Measurements from ENCODE around the gene SLC6A17. TPM values are rescaled to one million over a fixed set of nuclear protein-coding genes. Genes with fewer than 3 reads are reported as not detected.

Gene SLC6A17
- total RNA-seq, 1 donor from 2014 or later, result not detected

GRCh38 chr1:110215621-110216515, 65.6 kb downstream of the SLC6A17 start:
- ATAC-seq (no peak), DNase-seq (ENCODE audit: low spot score) (no peak)

DNA sequence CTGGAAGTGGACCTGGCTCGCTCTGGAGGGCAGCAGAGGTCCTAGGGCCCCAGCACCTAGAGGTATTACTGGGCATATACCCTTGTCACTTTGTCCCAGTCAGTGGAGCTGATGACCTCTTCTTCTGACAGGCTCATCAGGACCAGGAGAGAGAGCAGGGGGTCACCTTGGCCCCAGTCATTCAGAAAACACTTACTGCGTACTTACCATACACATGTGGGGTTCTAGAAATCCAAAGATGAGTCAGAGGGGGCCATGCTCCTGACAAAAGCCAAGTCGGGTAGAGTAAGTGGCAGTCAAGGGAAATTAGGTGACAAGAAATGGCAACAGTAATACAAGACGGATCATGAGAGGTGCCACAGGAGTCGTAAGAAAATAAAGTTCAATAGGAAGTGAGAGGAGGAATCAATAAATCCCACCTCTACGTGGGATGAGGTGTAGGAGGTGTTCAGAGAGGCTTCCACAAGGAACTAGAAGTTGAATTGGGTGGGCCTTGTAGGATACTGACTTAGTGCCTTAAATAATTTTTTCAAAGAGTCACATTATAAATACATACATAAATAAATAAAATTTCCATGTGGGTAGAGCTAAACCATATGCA, 66.7 kb downstream of the SLC6A17 start:
- DNase-seq (ENCODE audit: low spot score) (no peak), ATAC-seq (no peak)

DNA sequence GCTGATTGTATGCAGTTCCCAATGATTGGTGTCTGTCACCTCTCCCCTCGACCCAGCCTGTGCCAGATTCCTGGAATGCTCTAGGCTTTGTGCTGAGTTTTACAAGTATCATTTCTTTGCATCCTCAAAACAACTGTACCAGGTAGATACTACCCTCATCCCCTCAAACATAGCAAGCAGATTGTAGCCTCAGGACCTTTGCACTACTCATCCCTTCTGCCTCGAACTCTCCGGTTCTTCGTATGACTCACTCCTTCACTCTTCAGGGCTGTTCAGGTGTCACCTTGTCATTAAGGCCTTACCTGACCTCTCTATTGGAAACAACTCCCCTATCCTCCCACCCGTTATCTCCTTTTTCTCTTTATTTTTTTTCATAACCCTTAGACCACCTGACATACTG, 67.8 kb downstream of the SLC6A17 start:
- no peak for ATAC-seq
- no peak for DNase-seq (ENCODE audit: low spot score)

- no peak for DNase-seq (ENCODE audit: low spot score)
- ATAC-seq, result no peak
These were observed 68.4 kb downstream of the SLC6A17 start for GRCh38 chr1:110218739-110219138.

- peak; percentile 51 for ATAC-seq
- DNase-seq (ENCODE audit: low spot score), result no peak
These were observed 70.0 kb downstream of the SLC6A17 start for GRCh38 chr1:110220324-110220723.

- DNase-seq (ENCODE audit: low spot score) (no peak), ATAC-seq (no peak)
These were observed 70.8 kb downstream of the SLC6A17 start for GRCh38 chr1:110221119-110221518.

DNA sequence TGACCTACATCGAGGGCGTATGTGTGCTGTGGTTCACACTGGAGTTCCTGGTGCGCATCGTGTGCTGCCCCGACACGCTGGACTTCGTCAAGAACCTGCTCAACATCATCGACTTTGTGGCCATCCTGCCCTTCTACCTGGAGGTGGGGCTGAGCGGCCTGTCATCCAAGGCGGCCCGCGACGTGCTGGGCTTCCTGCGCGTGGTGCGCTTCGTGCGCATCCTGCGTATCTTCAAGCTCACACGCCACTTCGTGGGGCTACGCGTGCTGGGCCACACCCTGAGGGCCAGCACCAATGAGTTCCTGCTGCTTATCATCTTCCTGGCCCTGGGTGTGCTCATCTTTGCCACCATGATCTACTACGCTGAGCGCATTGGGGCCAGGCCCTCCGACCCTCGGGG, 72.8 kb downstream of the SLC6A17 start:
- no peak for DNase-seq (ENCODE audit: low spot score)
- ATAC-seq, result no peak

DNA sequence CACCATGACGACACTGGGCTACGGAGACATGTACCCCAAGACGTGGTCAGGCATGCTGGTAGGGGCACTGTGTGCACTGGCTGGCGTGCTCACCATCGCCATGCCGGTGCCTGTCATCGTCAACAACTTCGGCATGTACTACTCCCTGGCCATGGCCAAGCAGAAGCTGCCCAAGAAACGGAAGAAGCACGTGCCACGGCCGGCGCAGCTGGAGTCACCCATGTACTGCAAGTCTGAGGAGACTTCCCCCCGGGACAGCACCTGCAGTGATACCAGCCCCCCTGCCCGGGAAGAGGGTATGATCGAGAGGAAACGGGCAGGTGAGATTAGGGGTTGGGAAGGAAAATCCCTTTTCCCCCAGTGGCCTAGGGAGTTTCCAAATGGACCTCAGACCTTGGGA, 73.3 kb downstream of the SLC6A17 start:
- ATAC-seq (no peak), DNase-seq (ENCODE audit: low spot score) (no peak)

DNA sequence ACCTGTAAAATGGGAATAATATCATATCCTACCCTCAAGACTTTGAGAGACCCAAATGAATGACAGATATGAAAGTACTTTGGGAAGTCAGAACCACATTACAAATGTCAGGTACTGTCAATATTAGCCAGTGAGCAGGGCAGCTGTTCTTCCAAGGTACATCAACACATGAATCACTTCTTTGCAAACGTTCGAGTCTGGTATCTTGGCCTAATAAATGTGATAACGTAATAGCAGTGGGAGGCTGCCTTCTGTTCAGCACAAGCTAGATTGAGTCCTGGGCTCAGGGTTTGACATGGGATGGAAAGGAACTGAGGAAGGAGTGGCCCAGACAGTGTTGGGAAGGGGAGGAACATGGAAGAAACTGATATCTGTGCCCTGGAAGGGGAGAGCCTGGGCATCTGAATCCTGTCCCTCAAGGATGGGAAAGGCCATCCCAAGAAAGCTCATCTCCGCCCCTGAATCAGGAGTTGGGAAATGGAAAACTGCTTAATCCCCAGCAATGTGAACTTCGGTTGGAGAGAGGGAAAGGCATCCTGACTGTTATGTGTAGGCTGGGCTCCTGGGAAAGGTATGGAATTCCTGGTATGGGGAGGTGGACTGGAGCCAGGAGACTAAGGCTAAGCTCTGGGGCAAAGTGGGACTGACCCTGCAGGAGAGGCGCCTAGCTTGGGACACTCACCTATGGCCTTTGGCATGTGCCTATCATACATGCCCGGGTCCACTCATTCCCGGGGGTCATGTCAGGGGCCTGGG, 74.1 kb downstream of the SLC6A17 start:
- DNase-seq (ENCODE audit: low spot score), result no peak

GRCh38 chr1:110225212-110225611, 74.9 kb downstream of the SLC6A17 start:
- DNase-seq (ENCODE audit: low spot score), result no peak
- no peak for ATAC-seq

More for the DNA sequence above, 74.1 kb downstream of the SLC6A17 start:
- no peak for ATAC-seq

- ATAC-seq (no peak), DNase-seq (ENCODE audit: low spot score) (no peak)
These were observed 75.6 kb downstream of the SLC6A17 start for GRCh38 chr1:110225756-110226404.

GRCh38 chr1:110227774-110228173, 77.5 kb downstream of the SLC6A17 start:
- DNase-seq (ENCODE audit: low spot score), result no peak

GRCh38 chr1:110228381-110228780, 78.1 kb downstream of the SLC6A17 start:
- no peak for ATAC-seq
- DNase-seq (ENCODE audit: low spot score), result no peak

More at GRCh38 chr1:110227774-110228173, 77.5 kb downstream of the SLC6A17 start:
- no peak for ATAC-seq

DNA sequence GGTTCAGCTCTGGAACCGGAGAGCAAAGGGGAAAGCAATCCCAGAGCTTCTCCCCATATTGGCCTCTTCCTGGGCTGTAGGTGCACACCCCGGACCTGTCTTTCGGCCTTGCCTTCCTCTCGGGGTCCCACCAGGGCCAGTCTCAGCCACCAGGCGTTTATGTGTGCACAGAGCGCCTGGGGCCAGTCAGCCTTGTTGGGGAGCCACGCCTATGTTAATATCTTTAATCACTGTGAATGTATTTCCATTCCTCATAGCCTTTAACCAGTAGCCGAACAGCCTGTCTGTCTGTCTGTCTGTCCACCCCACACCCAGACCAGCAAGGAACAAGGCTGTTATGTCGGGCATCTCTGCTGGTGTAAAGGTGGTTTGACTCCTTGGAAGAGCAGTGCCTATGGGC, 78.6 kb downstream of the SLC6A17 start:
- no peak for DNase-seq (ENCODE audit: low spot score)
- ATAC-seq, result no peak

DNA sequence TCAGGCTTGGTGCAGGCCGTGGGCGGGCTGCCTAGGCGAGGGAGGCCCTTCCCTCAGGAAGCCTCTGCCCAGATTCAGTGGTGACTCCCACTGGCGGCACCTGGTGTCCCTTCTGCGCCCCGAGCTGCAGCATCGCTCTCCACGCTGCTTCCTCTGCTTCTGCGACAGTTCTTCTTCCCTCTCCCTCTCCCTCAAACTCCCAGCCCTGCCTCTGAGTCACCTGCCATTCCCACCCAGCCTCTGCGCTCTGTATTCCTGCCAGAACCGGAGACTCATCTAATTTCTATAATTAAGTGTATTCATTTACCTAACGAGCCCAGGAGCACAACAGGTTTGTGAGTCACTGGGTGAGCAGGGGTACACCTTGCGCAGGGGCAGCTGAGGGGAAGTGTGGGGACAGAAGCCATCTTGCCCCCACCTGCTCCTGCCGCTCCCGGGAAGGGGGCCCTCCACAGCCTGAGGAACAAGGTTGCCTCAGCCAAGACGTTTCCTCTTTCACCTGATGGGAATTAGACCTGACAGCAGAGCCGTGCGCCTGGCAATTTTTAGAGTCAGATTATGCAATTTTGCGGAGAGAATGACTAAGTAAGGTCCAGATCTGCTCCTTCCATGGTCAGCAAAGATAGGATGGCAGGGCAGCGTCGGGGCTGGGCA, 79.2 kb downstream of the SLC6A17 start:
- no peak for ATAC-seq
- no peak for DNase-seq (ENCODE audit: low spot score)

DNA sequence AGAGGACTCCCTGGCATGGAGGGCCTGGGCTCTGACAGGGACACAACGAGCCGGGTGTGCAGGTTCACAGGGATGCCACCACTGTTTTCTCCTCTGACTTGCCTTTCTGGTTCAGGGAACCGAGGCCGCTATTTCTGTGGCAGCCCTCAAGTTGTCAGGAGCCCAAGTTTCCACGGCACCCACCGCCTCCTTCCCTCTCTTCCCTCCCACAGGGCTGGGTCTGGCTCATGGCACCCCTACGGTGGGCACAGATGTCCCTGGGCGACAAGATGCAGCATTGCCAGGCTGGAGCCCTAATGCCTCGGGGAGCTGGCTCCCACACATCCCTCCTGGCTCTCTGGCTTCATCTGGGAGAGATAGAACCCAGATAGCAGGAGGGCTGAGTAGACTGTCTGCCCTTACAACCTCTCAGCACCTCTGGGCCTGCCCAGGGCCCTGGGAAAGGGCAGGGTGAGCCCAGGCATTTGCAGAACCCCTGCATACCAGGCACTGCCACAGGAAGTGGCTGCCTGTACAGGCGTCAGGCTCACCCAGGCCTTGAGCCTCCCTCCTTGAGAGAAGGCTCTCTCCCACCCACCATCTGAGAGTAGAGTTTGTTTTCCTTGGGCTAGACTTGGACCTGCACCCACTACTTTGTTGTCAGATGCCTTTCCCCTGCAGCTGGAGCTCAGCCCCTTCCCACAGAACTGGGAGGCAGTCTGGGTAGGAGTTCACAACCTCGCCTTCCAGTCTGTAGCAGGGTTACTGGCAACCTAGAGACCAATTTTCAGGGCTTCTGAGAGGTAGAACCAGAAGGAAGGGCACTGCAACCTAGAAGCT, 80.3 kb downstream of the SLC6A17 start:
- no peak for DNase-seq (ENCODE audit: low spot score)
- no peak for ATAC-seq

- no peak for ATAC-seq
- no peak for DNase-seq (ENCODE audit: low spot score)
These were observed 83.6 kb downstream of the SLC6A17 start for GRCh38 chr1:110233861-110234260.

GRCh38 chr1:110234691-110235090, 84.4 kb downstream of the SLC6A17 start:
- DNase-seq (ENCODE audit: low spot score), result no peak
- no peak for ATAC-seq

DNA sequence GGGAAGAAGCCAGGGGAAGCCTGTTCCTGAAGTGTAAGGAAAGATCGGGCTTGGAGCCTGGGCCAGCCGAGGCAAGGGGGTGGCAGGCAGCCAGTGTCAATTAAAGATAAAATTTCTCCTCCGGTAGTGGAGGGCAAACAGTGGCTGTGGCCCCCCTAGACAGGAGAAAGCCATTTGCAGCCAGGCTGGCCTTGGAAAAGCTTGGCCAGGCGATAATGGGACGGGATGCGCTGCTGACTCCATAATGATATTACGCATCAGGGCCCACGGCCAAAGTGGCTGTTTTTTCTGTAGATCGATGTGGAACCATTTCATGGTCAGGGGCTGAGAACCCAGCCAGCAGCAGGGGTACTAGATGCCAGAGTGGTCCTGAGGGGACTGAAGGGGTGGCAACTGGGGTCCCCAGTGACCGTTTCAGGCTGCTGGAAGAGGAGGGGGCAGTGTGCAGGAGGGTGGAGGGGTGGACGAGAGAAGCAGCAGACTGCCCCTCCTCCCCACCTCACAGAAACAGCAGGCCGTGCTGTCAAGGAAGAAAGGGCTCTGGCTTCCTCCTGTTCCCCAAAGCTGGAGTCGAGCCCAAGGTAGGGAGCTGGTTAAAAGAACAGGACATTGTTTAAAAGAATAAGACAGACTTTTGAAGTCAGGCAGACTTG, 85.0 kb downstream of the SLC6A17 start:
- DNase-seq (ENCODE audit: low spot score) (no peak), ATAC-seq (peak; percentile 40)

All from left lobe of liver (tissue), 2 donors.